CD4-positive, alpha-beta T cell treated with Interleukin-6 at 100 ng/mL for 8 hours (primary cell): ENCODE data around the gene PLPP6.

Source experiments
- DNase-seq: peaks from one replicate; pipeline ENCODE4 v3.0.0-alpha.2; 2020; ENCODE audit warnings: mixed read lengths, low spot score

The PLPP6 gene

DNA sequence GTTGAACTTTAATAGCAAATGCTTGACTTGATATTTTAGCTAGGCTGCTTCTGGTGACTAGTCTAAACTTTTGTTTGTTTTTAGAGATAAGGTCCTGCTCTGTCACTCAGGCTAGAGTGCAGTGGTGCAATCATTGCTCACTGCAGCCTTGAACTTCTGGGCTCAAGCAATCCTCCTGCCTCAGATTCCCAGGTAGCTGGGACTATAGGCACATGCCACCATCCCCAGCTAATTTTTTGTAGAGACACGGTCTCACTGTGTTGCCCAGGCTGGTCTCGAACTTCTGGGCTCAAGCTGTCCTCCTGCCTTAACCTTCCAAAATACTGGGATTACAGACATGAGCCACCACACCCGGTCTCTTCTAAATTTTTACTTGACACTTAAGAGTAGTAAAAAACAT, 38.0 kb downstream of the PLPP6 start:
- DNase-seq: no peak

DNA sequence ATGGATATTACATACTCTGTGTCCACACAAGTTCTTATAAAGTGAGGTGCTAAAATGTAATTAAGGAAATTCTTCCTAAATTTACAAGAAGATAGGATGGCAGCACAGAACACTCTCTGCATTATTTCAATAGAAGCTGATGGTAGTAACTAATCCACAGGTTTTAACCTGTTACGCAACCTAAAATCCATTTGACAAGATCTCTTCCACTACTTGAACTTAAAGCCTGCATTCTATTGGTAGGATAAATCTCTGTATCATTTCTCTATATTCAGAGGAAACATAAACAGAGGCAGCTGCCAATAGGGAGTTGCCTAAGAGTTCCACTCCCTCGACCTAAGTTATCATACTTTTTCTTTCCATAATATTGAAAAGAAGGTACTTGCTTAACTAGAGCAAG, 38.8 kb downstream of the PLPP6 start:
- no peak for DNase-seq

GRCh38 chr9:4701526-4701925, 39.4 kb downstream of the PLPP6 start:
- DNase-seq: no peak

DNA sequence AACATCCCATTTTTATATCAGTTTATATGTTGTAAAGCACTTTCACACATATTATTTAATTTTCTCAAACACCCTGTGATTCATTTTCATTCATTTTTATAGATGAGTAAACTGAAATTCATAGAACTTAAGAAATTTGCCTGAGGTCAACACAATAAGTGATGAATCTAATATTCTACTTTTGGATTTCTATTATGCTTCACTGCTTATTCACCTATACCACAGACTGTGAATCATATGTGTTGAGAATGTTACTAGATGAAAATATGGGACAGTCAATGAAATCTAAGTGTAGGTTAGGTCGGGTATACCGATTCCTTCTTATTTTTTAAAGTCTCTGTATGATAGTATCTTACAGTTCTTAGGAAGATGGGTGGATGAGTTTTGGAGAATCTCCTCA, 42.0 kb downstream of the PLPP6 start:
- no peak for DNase-seq

- DNase-seq: no peak
Observed at GRCh38 chr9:4706021-4706420, 43.9 kb downstream of the PLPP6 start.

DNA sequence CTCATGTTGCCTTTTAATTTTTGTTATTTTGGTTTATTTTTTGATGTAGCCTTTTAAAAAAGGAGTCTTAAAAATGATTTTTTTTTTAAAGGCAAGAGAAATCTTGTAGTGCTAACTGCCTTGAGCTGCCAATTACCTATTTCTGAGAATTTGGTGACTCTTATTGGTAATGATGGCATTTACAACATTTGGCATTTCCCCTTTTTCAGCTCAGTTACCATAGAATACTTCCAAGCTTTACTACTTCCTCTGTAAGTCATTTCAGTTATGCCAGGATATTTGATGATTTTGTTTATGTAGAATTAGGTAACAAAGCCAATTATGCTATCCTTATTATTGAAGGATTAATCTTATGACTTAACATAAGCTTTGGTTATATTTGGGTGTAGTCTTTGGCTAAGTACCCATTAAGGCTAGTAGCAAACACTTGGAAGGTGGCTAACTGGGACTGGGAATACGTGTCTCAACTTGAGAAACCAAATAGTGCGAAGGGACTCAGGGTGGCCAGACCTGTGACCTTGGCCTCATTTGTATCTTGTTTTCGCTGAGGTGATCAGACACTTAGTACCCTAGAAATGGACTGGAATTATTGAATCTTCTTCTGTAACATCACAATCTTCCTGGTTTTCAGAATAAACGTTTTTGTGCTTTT, 45.0 kb downstream of the PLPP6 start:
- no peak for DNase-seq

GRCh38 chr9:4709380-4709779, 47.3 kb downstream of the PLPP6 start:
- no peak for DNase-seq

GRCh38 chr9:4713849-4714248, 51.8 kb downstream of the PLPP6 start:
- no peak for DNase-seq

DNA sequence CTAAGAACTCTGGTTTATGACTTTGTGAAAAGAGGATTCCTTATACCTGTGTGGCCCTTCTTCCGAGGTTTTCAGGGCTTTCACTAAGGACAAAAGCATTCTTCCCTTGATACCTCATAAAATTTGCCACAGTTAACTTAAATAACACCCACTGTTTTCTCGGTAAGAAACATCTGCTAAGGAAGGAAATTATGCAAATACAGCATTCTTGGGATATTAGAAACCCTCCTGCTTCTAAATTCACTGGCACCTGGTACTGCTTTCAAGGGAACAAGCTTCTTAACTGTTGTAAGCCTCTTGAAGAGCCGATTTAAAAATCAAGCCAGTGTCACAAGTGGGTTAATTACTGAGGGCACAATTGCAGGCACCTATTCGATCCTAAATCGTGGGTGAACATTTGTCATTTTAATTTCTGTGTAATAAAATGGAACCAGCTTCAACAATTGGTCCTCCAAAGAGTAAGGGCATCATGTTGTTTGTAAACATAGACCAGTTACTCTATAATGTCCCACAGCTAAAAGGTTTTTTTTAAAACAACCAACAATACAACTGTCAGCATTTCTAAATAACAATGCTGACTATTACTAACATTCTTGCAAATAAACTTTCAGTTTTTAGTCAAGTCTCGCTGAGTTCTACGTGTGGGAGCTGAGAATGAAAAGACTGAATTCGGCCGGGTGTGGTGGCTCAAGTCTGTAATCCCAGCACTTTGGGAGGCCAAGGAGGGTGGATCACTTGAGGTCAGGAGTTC, 52.3 kb downstream of the PLPP6 start:
- no peak for DNase-seq
